Heart left ventricle (tissue), 16 donors: Measurements from ENCODE around the gene MAGI1. TPM values are rescaled to one million over a fixed set of nuclear protein-coding genes. Genes with fewer than 3 reads are reported as not detected.
"Not testable (repeated sequence)": the region's sequence is repeated elsewhere in the genome, so short reads cannot be mapped to it uniquely, and the experiment has no call there.

Experiments
- ATAC-seq, 4 donors: fragments of 200-7000 bp; cut with Tn5 transposase; one replicate each; pipeline ENCODE4 v1.9.1; 2020 to 2022; ENCODE audit warnings: moderate library complexity in 4 of 4, mild to moderate bottlenecking in 3 of 4, moderate number of reproducible peaks in 1 of 4
- DNase-seq, 5 donors: peaks; one replicate each; pipeline ENCODE4 v3.0.0-alpha.2; 2020
- H3K27ac ChIP-seq, 12 donors: fragments of 200-600 bp; sonication (generic) in 4 of 12; one replicate each; pipeline versions ENCODE4 v1.5.0 to v1.8.0; 2016 to 2022; ENCODE audit warnings: mild to moderate bottlenecking in 2 of 12
- H3K27me3 ChIP-seq, 9 donors: fragments of 200-600 bp; sonication (generic) in 2 of 9; one replicate each; pipeline versions ENCODE4 v1.5.1 to v1.8.0; 2016 to 2022; ENCODE audit warnings: mild to moderate bottlenecking in 3 of 9
- H3K36me3 ChIP-seq, 9 donors: fragments of 200-600 bp; sonication (generic) in 2 of 9; one replicate each; pipeline versions ENCODE4 v1.5.0 to v1.8.0; 2018 to 2022; ENCODE audit warnings: mild to moderate bottlenecking in 2 of 9
- H3K4me1 ChIP-seq, 12 donors: fragments of 200-600 bp; sonication (generic) in 4 of 12; one replicate each; pipeline versions ENCODE4 v1.5.0 to v1.8.0; 2016 to 2022; ENCODE audit warnings: mild to moderate bottlenecking in 3 of 12
- H3K4me3 ChIP-seq, 12 donors: fragments of 200-600 bp; sonication (generic) in 4 of 12; one replicate each; pipeline versions ENCODE4 v1.5.0 to v1.8.0; 2017 to 2022; ENCODE audit warnings: mild to moderate bottlenecking in 9 of 12, moderate library complexity in 4 of 12
- H3K9me3 ChIP-seq, 12 donors: fragments of 200-600 bp; sonication (generic) in 4 of 12; one replicate each; pipeline versions ENCODE4 v1.5.0 to v1.8.0; 2016 to 2022; ENCODE audit warnings: mild to moderate bottlenecking in 1 of 12
- CTCF ChIP-seq, 12 donors: fragments of 200-600 bp; sonication (generic) in 4 of 12; IDR thresholded peaks; one replicate each; pipeline versions ENCODE4 v1.5.0 to v1.8.0; 2018 to 2022; ENCODE audit warnings: antibody characterized with exemption in 12 of 12, mild to moderate bottlenecking in 5 of 12
- POLR2A ChIP-seq, 2 donors: fragments of 450-650 bp; IDR thresholded peaks; one replicate each; pipeline ENCODE4 v1.6.1; 2017; ENCODE audit warnings: antibody characterized with exemption in 2 of 2, mild to moderate bottlenecking in 2 of 2, moderate library complexity in 2 of 2
- WGBS, 4 donors: extraction: QIAGEN DNeasy Blood & Tissue Kit in 2 of 4; methylation state at CpG; one replicate each; pipeline versions ENCODE4 v1.1.5 to v1.1.7; 2013 to 2018; 5-methylcytosine and 5-hydroxymethylcytosine counted together
- intact Hi-C, 10 donors: fragments of 100-400 bp; cut with DNase I; formaldehyde crosslinking; loops; one replicate each; pipeline versions ENCODE4 v1.11.1 to v1.14.2; 2022
- polyA plus RNA-seq, 2 donors: library from polyadenylated mRNA; stranded (reverse); fragments of 200-250 nt; gene quantifications; one replicate each; pipeline ENCODE4 v1.2.3, GENCODE V29; 2013
- total RNA-seq, 9 donors: library from RNA; depleted of rRNA in 2 of 9; stranded (reverse); fragments of >200 nt in 2 of 9; fragmentation: NEBNext Ultra II Directional in 3 of 9; extraction: Animal tissue kit (Norgen Biotek cat#: 25700) in 3 of 9; gene quantifications; one replicate each; pipeline versions ENCODE4 v1.1.0 to v1.2.4, GENCODE V29; 2016 to 2023
- donor health status: ischemic (EF 13 %, LVEDD 7.1; RV severe dilation, severe dysfunction).
- donor health status: healthy with polysubstance abuse.
- donor health status: DM: no; HTN: yes; CAD: no.
- donor health status: DM: no; HTN: no; CAD: no.
- donor health status: ischemic (EF 25% LVEDD 6.9; RV normal size, moderate dysfunction).
- donor health status: ischemic (EF 25% LVEDD 5.7; RV mildly dilated, moderate dysfunction).
- donor health status: healthy.
- donor health status: DM: yes; HTN: yes; CAD: no.
- donor health status: ischemic (EF 35%, LVEDD 5.7; RV mildly dilated, moderate dysfunction).
- donor health status: nonischemic (EF 11% LVEDD 7.7; RV severe dilation, severe dysfunction).
- donor health status: DM: yes; HTN: yes; CAD: no.
- donor health status: PGD.
- donor health status: ischemic (EF 29% LVEDD 5.4; RV normal size, mild dysfunction).
- donor health status: nonischemic (EF 23%, LVEDD 6.1; RV moderate dilation, normal function).

Gene MAGI1
- total and polyA plus RNA-seq, 11 donors, result 18.5 to 52.1 (median 31.4) TPM

- peak in 1 of 4 donors; percentile 44 for ATAC-seq
These were observed 143.9 kb downstream of the MAGI1 start for GRCh38 chr3:65894679-65895453.

GRCh38 chr3:65894126-65894525, 144.6 kb downstream of the MAGI1 start:
- no peak overlapping the region for H3K4me3 ChIP-seq
- H3K27me3 ChIP-seq, result no peaks in the 10 kb centered on the region
- DNase-seq (no peak), ATAC-seq (no peak)
- H3K27ac ChIP-seq, result no peak overlapping the region
- TF ChIP-seq CTCF (IDR thresholded peaks at IDR 0.05) (no peak), POLR2A (IDR thresholded peaks at IDR 0.05) (no peak)
- 92 to 98% (median 97%) methylated on average over 2 of the region's 2 CpGs for WGBS, 4 donors
- H3K9me3 ChIP-seq, result no peaks in the 10 kb centered on the region
- H3K4me1 ChIP-seq, result peaks cover 0 to 30% (median 7%) of the 10 kb centered on the region in 12 donors
- no peaks in the 10 kb centered on the region for H3K36me3 ChIP-seq
- intact Hi-C loops, result no loop called here

More at GRCh38 chr3:65894679-65895453, 143.9 kb downstream of the MAGI1 start:
- WGBS, 4 donors, result 48 to 63% (median 55%) methylated on average over 5 of the region's 5 CpGs
- intact Hi-C loops, result loop anchor here in 1 of 10 donors (5.0 kb wide), 1 partner anchor 142 kb away; the partner anchor contains the start of gene MAGI1
- no peak for TF ChIP-seq CTCF (IDR thresholded peaks at IDR 0.05)
- TF ChIP-seq POLR2A (IDR thresholded peaks at IDR 0.05), result no peak
- no peak for DNase-seq
- Histone ChIP-seq H3K4me1 (peaks cover 0 to 29% (median 8%) of the 10 kb centered on the region in 12 donors), H3K36me3 (no peaks in the 10 kb centered on the region), H3K27ac (no peak overlapping the region), H3K9me3 (no peaks in the 10 kb centered on the region), H3K27me3 (no peaks in the 10 kb centered on the region), H3K4me3 (no peak overlapping the region)

GRCh38 chr3:65893631-65894030, 145.1 kb downstream of the MAGI1 start:
- Histone ChIP-seq H3K4me1 (peaks cover 0 to 35% (median 4%) of the 10 kb centered on the region in 12 donors), H3K27me3 (no peaks in the 10 kb centered on the region), H3K4me3 (no peak overlapping the region), H3K27ac (no peak overlapping the region), H3K36me3 (no peaks in the 10 kb centered on the region), H3K9me3 (no peaks in the 10 kb centered on the region)
- ATAC-seq (no peak), DNase-seq (no peak)
- WGBS, 4 donors, result 78 to 90% (median 85%) methylated on average over 2 of the region's 2 CpGs
- intact Hi-C loops, result no loop called here
- TF ChIP-seq CTCF (IDR thresholded peaks at IDR 0.05) (no peak), POLR2A (IDR thresholded peaks at IDR 0.05) (no peak)

- WGBS, 4 donors, result 93 to 98% (median 96%) methylated on average over 2 of the region's 2 CpGs
- H3K27ac ChIP-seq, H3K4me3 ChIP-seq, H3K27me3 ChIP-seq, H3K36me3 ChIP-seq, DNase-seq, ATAC-seq, H3K9me3 ChIP-seq, intact Hi-C loops: not testable (repeated sequence)
- peaks cover 0 to 36% (median 4%) of the 10 kb centered on the region in 12 donors for H3K4me1 ChIP-seq
These were observed 147.2 kb downstream of the MAGI1 start for GRCh38 chr3:65891477-65891876.
